ENCODE results near the gene ACO1.

- TF ChIP-seq EZH2 (IDR thresholded peaks at IDR 0.05; ENCODE audit: borderline replicate concordance, insufficient read depth, low read length, poor library complexity, severe bottlenecking) (no peak), EP300 (conservative IDR thresholded peaks at IDR 0.05; ENCODE audit: poor library complexity, severe bottlenecking) (no peak), POLR2AphosphoS5 (IDR thresholded peaks at IDR 0.05) (no peak), RAD21 (conservative IDR thresholded peaks at IDR 0.05) (no peak), CTCF (IDR thresholded peaks at IDR 0.05; ENCODE audit: poor library complexity, severe bottlenecking) (no peak), SMC3 (conservative IDR thresholded peaks at IDR 0.05; ENCODE audit: poor library complexity) (no peak), TAF1 (IDR thresholded peaks at IDR 0.05; ENCODE audit: low read depth) (no peak), REST (IDR thresholded peaks at IDR 0.05; ENCODE audit: borderline replicate concordance) (no peak)
Observed at GRCh38 chr9:32411753-32412152, 27.3 kb downstream of the ACO1 start.

All from neural cell (in vitro differentiated cells).